ENCODE data around the gene PSORS1C2. TPM values are rescaled to one million over a fixed set of nuclear protein-coding genes. Genes with fewer than 3 reads are reported as not detected.

The PSORS1C2 gene
- total and polyA plus RNA-seq, 4 donors, result not detected

- H3K9me3 ChIP-seq (ENCODE audit: control insufficient read depth in 4 of 4, low read length in 3 of 4), result no peaks in the 10 kb centered on the region
- 54% methylated on average over 4 of the region's 4 CpGs for WGBS
- no peaks in the 10 kb centered on the region for H3K4me1 ChIP-seq (ENCODE audit: control insufficient read depth in 4 of 4, insufficient read depth in 4 of 4, low read length in 3 of 4)
- TF ChIP-seq NR2F2 (IDR thresholded peaks at IDR 0.05) (no peak), FOXA1 (IDR thresholded peaks at IDR 0.05) (no peak)
- H3K27me3 ChIP-seq (ENCODE audit: control insufficient read depth in 4 of 4, insufficient read depth in 4 of 4, low read length in 3 of 4), result no peaks in the 10 kb centered on the region
- H3K4me3 ChIP-seq (ENCODE audit: low read depth in 1 of 3, low read length in 3 of 3), result no peak overlapping the region
- no peaks in the 10 kb centered on the region for H3K36me3 ChIP-seq (ENCODE audit: control insufficient read depth in 4 of 4, insufficient read depth in 3 of 4, low read depth in 1 of 4, low read length in 3 of 4)
- no peak for DNase-seq (ENCODE audit: low spot score)
- H3K27ac ChIP-seq (ENCODE audit: low read depth in 1 of 2, low read length in 2 of 2), result no peak overlapping the region
- H3K9ac ChIP-seq (ENCODE audit: low read depth in 1 of 2, low read length in 2 of 2), result no peak overlapping the region
These were observed 9.7 kb downstream of the PSORS1C2 start for GRCh38 chr6:31129130-31129529.

GRCh38 chr6:31128093-31128676 is 10.7 kb downstream of the PSORS1C2 start:
- TF ChIP-seq CTCF (IDR thresholded peaks at IDR 0.05; ENCODE audit: low read depth, low read length, missing input control) (peak; percentile 71), RAD21 (IDR thresholded peaks at IDR 0.05) (peak in 1 of 2 donors; percentile 70), JUND (IDR thresholded peaks at IDR 0.05) (no peak)
- no peak overlapping the region for H3K9ac ChIP-seq (ENCODE audit: low read depth in 1 of 2, low read length in 2 of 2)
- no peak overlapping the region for H3K4me3 ChIP-seq (ENCODE audit: low read depth in 1 of 3, low read length in 3 of 3)
- WGBS, result 5% methylated on average over 8 of the region's 8 CpGs
- H3K4me1 ChIP-seq (ENCODE audit: control insufficient read depth in 4 of 4, insufficient read depth in 4 of 4, low read length in 3 of 4), result no peaks in the 10 kb centered on the region
- H3K27ac ChIP-seq (ENCODE audit: low read depth in 1 of 2, low read length in 2 of 2), result no peak overlapping the region
- DNase-seq (ENCODE audit: low spot score), result peak; percentile 78
- no peaks in the 10 kb centered on the region for H3K9me3 ChIP-seq (ENCODE audit: control insufficient read depth in 4 of 4, low read length in 3 of 4)
- H3K27me3 ChIP-seq (ENCODE audit: control insufficient read depth in 4 of 4, insufficient read depth in 4 of 4, low read length in 3 of 4), result no peaks in the 10 kb centered on the region
- H3K36me3 ChIP-seq (ENCODE audit: control insufficient read depth in 4 of 4, insufficient read depth in 3 of 4, low read depth in 1 of 4, low read length in 3 of 4), result no peaks in the 10 kb centered on the region

DNA sequence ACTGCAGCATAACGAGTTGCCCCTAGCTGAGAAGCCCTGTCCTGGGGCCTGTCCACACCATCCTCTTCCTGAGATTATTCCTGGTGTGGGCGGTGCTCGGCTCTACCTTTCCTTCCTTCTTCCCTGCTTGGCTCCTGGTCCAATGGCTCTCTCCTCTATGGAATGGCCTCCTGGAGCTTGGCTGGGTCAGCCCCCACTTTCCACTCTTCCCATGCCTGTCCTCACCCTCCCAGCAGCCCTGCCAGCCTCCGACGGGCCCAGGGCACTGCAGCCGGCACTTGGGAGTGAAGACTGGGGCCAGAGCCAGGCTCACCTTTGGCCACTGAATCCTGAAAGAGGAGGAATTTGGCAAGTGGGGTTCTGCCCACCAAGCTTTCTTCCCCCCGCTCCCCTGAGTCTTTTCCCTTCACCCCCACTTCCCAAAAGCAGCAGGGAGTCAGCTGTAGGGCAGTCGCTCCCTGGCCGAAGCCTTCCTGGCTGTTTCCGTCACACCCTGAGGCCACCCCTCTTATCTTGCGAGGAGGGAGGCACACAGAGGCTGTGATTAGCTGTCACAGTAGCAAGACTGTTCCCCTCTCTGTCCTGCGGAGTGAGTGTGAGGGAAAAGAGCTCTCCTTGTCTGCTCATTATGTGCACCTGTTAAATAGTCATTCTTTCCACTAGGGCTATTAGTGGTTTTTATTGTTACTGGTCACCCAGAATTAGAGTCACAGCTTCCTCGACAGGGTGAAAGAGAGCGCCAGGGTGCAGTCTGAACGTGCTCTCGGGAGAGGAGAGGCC is 12.3 kb downstream of the PSORS1C2 start:
- no peak for DNase-seq (ENCODE audit: low spot score)
- H3K27me3 ChIP-seq (ENCODE audit: control insufficient read depth in 4 of 4, insufficient read depth in 4 of 4, low read length in 3 of 4), result no peaks in the 10 kb centered on the region
- H3K9me3 ChIP-seq (ENCODE audit: control insufficient read depth in 4 of 4, low read length in 3 of 4), result no peaks in the 10 kb centered on the region
- WGBS, result 68% methylated on average over 16 of the region's 16 CpGs
- no peaks in the 10 kb centered on the region for H3K4me1 ChIP-seq (ENCODE audit: control insufficient read depth in 4 of 4, insufficient read depth in 4 of 4, low read length in 3 of 4)
- H3K4me3 ChIP-seq (ENCODE audit: low read depth in 1 of 3, low read length in 3 of 3), result no peak overlapping the region
- H3K36me3 ChIP-seq (ENCODE audit: control insufficient read depth in 4 of 4, insufficient read depth in 3 of 4, low read depth in 1 of 4, low read length in 3 of 4), result no peaks in the 10 kb centered on the region
- TF ChIP-seq, protein P1, sequence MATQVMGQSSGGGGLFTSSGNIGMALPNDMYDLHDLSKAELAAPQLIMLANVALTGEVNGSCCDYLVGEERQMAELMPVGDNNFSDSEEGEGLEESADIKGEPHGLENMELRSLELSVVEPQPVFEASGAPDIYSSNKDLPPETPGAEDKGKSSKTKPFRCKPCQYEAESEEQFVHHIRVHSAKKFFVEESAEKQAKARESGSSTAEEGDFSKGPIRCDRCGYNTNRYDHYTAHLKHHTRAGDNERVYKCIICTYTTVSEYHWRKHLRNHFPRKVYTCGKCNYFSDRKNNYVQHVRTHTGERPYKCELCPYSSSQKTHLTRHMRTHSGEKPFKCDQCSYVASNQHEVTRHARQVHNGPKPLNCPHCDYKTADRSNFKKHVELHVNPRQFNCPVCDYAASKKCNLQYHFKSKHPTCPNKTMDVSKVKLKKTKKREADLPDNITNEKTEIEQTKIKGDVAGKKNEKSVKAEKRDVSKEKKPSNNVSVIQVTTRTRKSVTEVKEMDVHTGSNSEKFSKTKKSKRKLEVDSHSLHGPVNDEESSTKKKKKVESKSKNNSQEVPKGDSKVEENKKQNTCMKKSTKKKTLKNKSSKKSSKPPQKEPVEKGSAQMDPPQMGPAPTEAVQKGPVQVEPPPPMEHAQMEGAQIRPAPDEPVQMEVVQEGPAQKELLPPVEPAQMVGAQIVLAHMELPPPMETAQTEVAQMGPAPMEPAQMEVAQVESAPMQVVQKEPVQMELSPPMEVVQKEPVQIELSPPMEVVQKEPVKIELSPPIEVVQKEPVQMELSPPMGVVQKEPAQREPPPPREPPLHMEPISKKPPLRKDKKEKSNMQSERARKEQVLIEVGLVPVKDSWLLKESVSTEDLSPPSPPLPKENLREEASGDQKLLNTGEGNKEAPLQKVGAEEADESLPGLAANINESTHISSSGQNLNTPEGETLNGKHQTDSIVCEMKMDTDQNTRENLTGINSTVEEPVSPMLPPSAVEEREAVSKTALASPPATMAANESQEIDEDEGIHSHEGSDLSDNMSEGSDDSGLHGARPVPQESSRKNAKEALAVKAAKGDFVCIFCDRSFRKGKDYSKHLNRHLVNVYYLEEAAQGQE (IDR thresholded peaks at IDR 0.05), result no peak
- no peak for TF ChIP-seq HNF4A (conservative IDR thresholded peaks at IDR 0.05)
- TF ChIP-seq FOXA2 (IDR thresholded peaks at IDR 0.05), result no peak
- TF ChIP-seq TAF1 (conservative IDR thresholded peaks at IDR 0.05), result no peak
- no peak for TF ChIP-seq ZBTB33 (IDR thresholded peaks at IDR 0.05)
- TF ChIP-seq, protein P2, sequence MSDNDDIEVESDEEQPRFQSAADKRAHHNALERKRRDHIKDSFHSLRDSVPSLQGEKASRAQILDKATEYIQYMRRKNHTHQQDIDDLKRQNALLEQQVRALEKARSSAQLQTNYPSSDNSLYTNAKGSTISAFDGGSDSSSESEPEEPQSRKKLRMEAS (IDR thresholded peaks at IDR 0.05), result no peak
- TF ChIP-seq YY1 (IDR thresholded peaks at IDR 0.05), result no peak
- no peak for TF ChIP-seq CTCF (IDR thresholded peaks at IDR 0.05; ENCODE audit: low read depth, low read length, missing input control)
- TF ChIP-seq EGR1 (IDR thresholded peaks at IDR 0.05; ENCODE audit: low read depth in 2 of 2), result no peak
- TF ChIP-seq RXRA (IDR thresholded peaks at IDR 0.05), result no peak
- TF ChIP-seq JUND (IDR thresholded peaks at IDR 0.05), result no peak
- H3K9ac ChIP-seq (ENCODE audit: low read depth in 1 of 2, low read length in 2 of 2), result no peak overlapping the region
- no peak overlapping the region for H3K27ac ChIP-seq (ENCODE audit: low read depth in 1 of 2, low read length in 2 of 2)

Measured in liver (tissue), 9 donors.